Measurements from ENCODE around the gene ITGB3.
"Not testable (repeated sequence)": the region's sequence is repeated elsewhere in the genome, so short reads cannot be mapped to it uniquely, and the experiment has no call there.

Gene ITGB3

GRCh38 chr17:47212458-47212857 lies 41.2 kb upstream of the ITGB3 start:
- H3K4me1 ChIP-seq (ENCODE audit: control insufficient read depth in 1 of 2, insufficient read depth in 2 of 2, low read length in 2 of 2): no peaks in the 10 kb centered on the region
- no peak overlapping the region for H3K27ac ChIP-seq (ENCODE audit: low read length)
- H3K9me3 ChIP-seq (ENCODE audit: control insufficient read depth in 1 of 2, low read length in 2 of 2): no peaks in the 10 kb centered on the region

GRCh38 chr17:47213540-47213939 lies 40.1 kb upstream of the ITGB3 start:
- Histone ChIP-seq H3K27me3 (ENCODE audit: low read depth, low read length) (no peaks in the 10 kb centered on the region), H3K4me1 (ENCODE audit: control insufficient read depth in 1 of 2, insufficient read depth in 2 of 2, low read length in 2 of 2) (no peaks in the 10 kb centered on the region), H3K36me3 (ENCODE audit: control insufficient read depth in 1 of 2, insufficient read depth in 2 of 2, low read length in 2 of 2) (no peaks in the 10 kb centered on the region), H3K27ac (ENCODE audit: low read length) (no peak overlapping the region), H3K4me3 (ENCODE audit: low read depth in 1 of 2, low read length in 2 of 2) (no peak overlapping the region), H3K9me3 (ENCODE audit: control insufficient read depth in 1 of 2, low read length in 2 of 2) (no peaks in the 10 kb centered on the region)

More at GRCh38 chr17:47212458-47212857, 41.2 kb upstream of the ITGB3 start:
- Histone ChIP-seq H3K27me3 (ENCODE audit: low read depth, low read length) (no peaks in the 10 kb centered on the region), H3K4me3 (ENCODE audit: low read depth in 1 of 2, low read length in 2 of 2) (no peak overlapping the region), H3K36me3 (ENCODE audit: control insufficient read depth in 1 of 2, insufficient read depth in 2 of 2, low read length in 2 of 2) (no peaks in the 10 kb centered on the region)

GRCh38 chr17:47214931-47215330 lies 38.7 kb upstream of the ITGB3 start:
- no peaks in the 10 kb centered on the region for H3K9me3 ChIP-seq (ENCODE audit: control insufficient read depth in 1 of 2, low read length in 2 of 2)
- H3K4me1 ChIP-seq (ENCODE audit: control insufficient read depth in 1 of 2, insufficient read depth in 2 of 2, low read length in 2 of 2): no peaks in the 10 kb centered on the region
- no peak overlapping the region for H3K27ac ChIP-seq (ENCODE audit: low read length)
- no peaks in the 10 kb centered on the region for H3K27me3 ChIP-seq (ENCODE audit: low read depth, low read length)
- no peaks in the 10 kb centered on the region for H3K36me3 ChIP-seq (ENCODE audit: control insufficient read depth in 1 of 2, insufficient read depth in 2 of 2, low read length in 2 of 2)
- no peak overlapping the region for H3K4me3 ChIP-seq (ENCODE audit: low read depth in 1 of 2, low read length in 2 of 2)

- not testable (repeated sequence) for H3K27ac ChIP-seq (ENCODE audit: low read length); H3K4me1 ChIP-seq (ENCODE audit: control insufficient read depth in 1 of 2, insufficient read depth in 2 of 2, low read length in 2 of 2); H3K4me3 ChIP-seq (ENCODE audit: low read depth in 1 of 2, low read length in 2 of 2); H3K9me3 ChIP-seq (ENCODE audit: control insufficient read depth in 1 of 2, low read length in 2 of 2); H3K27me3 ChIP-seq (ENCODE audit: low read depth, low read length); H3K36me3 ChIP-seq (ENCODE audit: control insufficient read depth in 1 of 2, insufficient read depth in 2 of 2, low read length in 2 of 2)
These were observed 36.8 kb upstream of the ITGB3 start for GRCh38 chr17:47216821-47217220.

- not testable (repeated sequence) for H3K4me1 ChIP-seq (ENCODE audit: control insufficient read depth in 1 of 2, insufficient read depth in 2 of 2, low read length in 2 of 2); H3K27me3 ChIP-seq (ENCODE audit: low read depth, low read length); H3K27ac ChIP-seq (ENCODE audit: low read length); H3K4me3 ChIP-seq (ENCODE audit: low read depth in 1 of 2, low read length in 2 of 2); H3K36me3 ChIP-seq (ENCODE audit: control insufficient read depth in 1 of 2, insufficient read depth in 2 of 2, low read length in 2 of 2); H3K9me3 ChIP-seq (ENCODE audit: control insufficient read depth in 1 of 2, low read length in 2 of 2)
These were observed 36.3 kb upstream of the ITGB3 start for GRCh38 chr17:47217279-47217678.

- Histone ChIP-seq H3K27me3 (ENCODE audit: low read depth, low read length) (no peaks in the 10 kb centered on the region), H3K36me3 (ENCODE audit: control insufficient read depth in 1 of 2, insufficient read depth in 2 of 2, low read length in 2 of 2) (no peaks in the 10 kb centered on the region), H3K4me3 (ENCODE audit: low read depth in 1 of 2, low read length in 2 of 2) (no peak overlapping the region), H3K9me3 (ENCODE audit: control insufficient read depth in 1 of 2, low read length in 2 of 2) (no peaks in the 10 kb centered on the region), H3K4me1 (ENCODE audit: control insufficient read depth in 1 of 2, insufficient read depth in 2 of 2, low read length in 2 of 2) (peaks cover 0 to 3% of the 10 kb centered on the region in 2 donors), H3K27ac (ENCODE audit: low read length) (no peak overlapping the region)
These were observed 34.7 kb upstream of the ITGB3 start for GRCh38 chr17:47218896-47219430.

GRCh38 chr17:47219621-47220475 lies 33.8 kb upstream of the ITGB3 start:
- Histone ChIP-seq H3K4me1 (ENCODE audit: control insufficient read depth in 1 of 2, insufficient read depth in 2 of 2, low read length in 2 of 2) (peaks cover 3 to 6% of the 10 kb centered on the region in 2 donors), H3K27me3 (ENCODE audit: low read depth, low read length) (no peaks in the 10 kb centered on the region), H3K36me3 (ENCODE audit: control insufficient read depth in 1 of 2, insufficient read depth in 2 of 2, low read length in 2 of 2) (no peaks in the 10 kb centered on the region), H3K9me3 (ENCODE audit: control insufficient read depth in 1 of 2, low read length in 2 of 2) (no peaks in the 10 kb centered on the region), H3K4me3 (ENCODE audit: low read depth in 1 of 2, low read length in 2 of 2) (no peak overlapping the region), H3K27ac (ENCODE audit: low read length) (no peak overlapping the region)

- no peak overlapping the region for H3K4me3 ChIP-seq (ENCODE audit: low read depth in 1 of 2, low read length in 2 of 2)
- H3K27me3 ChIP-seq (ENCODE audit: low read depth, low read length): no peaks in the 10 kb centered on the region
- no peaks in the 10 kb centered on the region for H3K9me3 ChIP-seq (ENCODE audit: control insufficient read depth in 1 of 2, low read length in 2 of 2)
- H3K4me1 ChIP-seq (ENCODE audit: control insufficient read depth in 1 of 2, insufficient read depth in 2 of 2, low read length in 2 of 2): peaks cover 3 to 12% of the 10 kb centered on the region in 2 donors
- no peaks in the 10 kb centered on the region for H3K36me3 ChIP-seq (ENCODE audit: control insufficient read depth in 1 of 2, insufficient read depth in 2 of 2, low read length in 2 of 2)
- no peak overlapping the region for H3K27ac ChIP-seq (ENCODE audit: low read length)
These were observed 33.1 kb upstream of the ITGB3 start for GRCh38 chr17:47220531-47220999.

- Histone ChIP-seq H3K27me3 (ENCODE audit: low read depth, low read length) (no peaks in the 10 kb centered on the region), H3K9me3 (ENCODE audit: control insufficient read depth in 1 of 2, low read length in 2 of 2) (no peaks in the 10 kb centered on the region), H3K27ac (ENCODE audit: low read length) (no peak overlapping the region), H3K4me1 (ENCODE audit: control insufficient read depth in 1 of 2, insufficient read depth in 2 of 2, low read length in 2 of 2) (peaks cover 3 to 18% of the 10 kb centered on the region in 2 donors), H3K36me3 (ENCODE audit: control insufficient read depth in 1 of 2, insufficient read depth in 2 of 2, low read length in 2 of 2) (no peaks in the 10 kb centered on the region), H3K4me3 (ENCODE audit: low read depth in 1 of 2, low read length in 2 of 2) (no peak overlapping the region)
These were observed 32.5 kb upstream of the ITGB3 start for GRCh38 chr17:47221154-47221553.

- peaks cover 3 to 23% of the 10 kb centered on the region in 2 donors for H3K4me1 ChIP-seq (ENCODE audit: control insufficient read depth in 1 of 2, insufficient read depth in 2 of 2, low read length in 2 of 2)
- no peak overlapping the region for H3K27ac ChIP-seq (ENCODE audit: low read length)
- H3K27me3 ChIP-seq (ENCODE audit: low read depth, low read length): no peaks in the 10 kb centered on the region
- H3K9me3 ChIP-seq (ENCODE audit: control insufficient read depth in 1 of 2, low read length in 2 of 2): no peaks in the 10 kb centered on the region
- H3K36me3 ChIP-seq (ENCODE audit: control insufficient read depth in 1 of 2, insufficient read depth in 2 of 2, low read length in 2 of 2): no peaks in the 10 kb centered on the region
- no peak overlapping the region for H3K4me3 ChIP-seq (ENCODE audit: low read depth in 1 of 2, low read length in 2 of 2)
These were observed 31.6 kb upstream of the ITGB3 start for GRCh38 chr17:47222047-47222446.

- H3K27ac ChIP-seq (ENCODE audit: low read length): no peak overlapping the region
- no peak overlapping the region for H3K4me3 ChIP-seq (ENCODE audit: low read depth in 1 of 2, low read length in 2 of 2)
- no peaks in the 10 kb centered on the region for H3K36me3 ChIP-seq (ENCODE audit: control insufficient read depth in 1 of 2, insufficient read depth in 2 of 2, low read length in 2 of 2)
These were observed 30.6 kb upstream of the ITGB3 start for GRCh38 chr17:47223007-47223406.

More at GRCh38 chr17:47223007-47223406, 30.6 kb upstream of the ITGB3 start:
- Histone ChIP-seq H3K27me3 (ENCODE audit: low read depth, low read length) (no peaks in the 10 kb centered on the region), H3K4me1 (ENCODE audit: control insufficient read depth in 1 of 2, insufficient read depth in 2 of 2, low read length in 2 of 2) (peaks cover 3 to 23% of the 10 kb centered on the region in 2 donors), H3K9me3 (ENCODE audit: control insufficient read depth in 1 of 2, low read length in 2 of 2) (no peaks in the 10 kb centered on the region)
